Motor neuron (in vitro differentiated cells): ENCODE results near the gene RALGAPA2. TPM values are rescaled to one million over a fixed set of nuclear protein-coding genes. Genes with fewer than 3 reads are reported as not detected.

Source experiments
- ATAC-seq, 8 experiments: fragments of 200-7000 bp; cut with Tn5 transposase; replicated peaks in 6 of 8; 2 replicates each; pipeline ENCODE4 v1.8.0; 2021; ENCODE audit warnings: mild to moderate bottlenecking in 8 of 8, moderate library complexity in 8 of 8
- H3K27ac ChIP-seq, 2 donors: fragments of 250-450 bp; sonication (Bioruptor Pico); 2 replicates each; pipeline ENCODE4 v1.9.0; 2021; ENCODE audit warnings: antibody characterized with exemption in 2 of 2, mild to moderate bottlenecking in 2 of 2, moderate library complexity in 1 of 2
- H3K4me1 ChIP-seq, 2 donors: fragments of 250-450 bp; sonication (Bioruptor Pico); replicated peaks in 1 of 2; 2 replicates each; pipeline ENCODE4 v1.6.1; 2021; ENCODE audit warnings: antibody characterized with exemption in 2 of 2, mild to moderate bottlenecking in 2 of 2, moderate library complexity in 1 of 2
- H3K4me3 ChIP-seq, 5 donors: fragments of 250-450 bp; sonication (Bioruptor Pico); 2 replicates each; pipeline ENCODE4 v1.9.0; 2021; ENCODE audit warnings: antibody characterized with exemption in 5 of 5, mild to moderate bottlenecking in 5 of 5, moderate library complexity in 4 of 5
- WGBS, 10 experiments: fragments of 450-650 bp; shearing (Covaris generic); methylation state at CpG; one replicate each; pipeline ENCODE4 v1.0.0; 2022; 5-methylcytosine and 5-hydroxymethylcytosine counted together
- in situ Hi-C, 9 experiments: fragments of 400-800 bp; cut with MboI; loops; one replicate each; pipeline ENCODE4 v1.15.0; 2021; ENCODE audit warnings: low sequenced_read_pairs in 9 of 9, low pct_unique_long_range_greater_than_20kb in 2 of 9; ENCODE audit not compliant: unreplicated experiment in 9 of 9
- total RNA-seq, 8 experiments: library from RNA; unstranded; fragments of 300-600 nt; gene quantifications; 2 replicates each; pipeline versions ENCODE4 v1.2.3 to v1.2.4, GENCODE V29; 2022

The RALGAPA2 gene
- total RNA-seq, 8 experiments from 2014 or later: 10.7 to 67.4 (median 20.2) TPM

DNA sequence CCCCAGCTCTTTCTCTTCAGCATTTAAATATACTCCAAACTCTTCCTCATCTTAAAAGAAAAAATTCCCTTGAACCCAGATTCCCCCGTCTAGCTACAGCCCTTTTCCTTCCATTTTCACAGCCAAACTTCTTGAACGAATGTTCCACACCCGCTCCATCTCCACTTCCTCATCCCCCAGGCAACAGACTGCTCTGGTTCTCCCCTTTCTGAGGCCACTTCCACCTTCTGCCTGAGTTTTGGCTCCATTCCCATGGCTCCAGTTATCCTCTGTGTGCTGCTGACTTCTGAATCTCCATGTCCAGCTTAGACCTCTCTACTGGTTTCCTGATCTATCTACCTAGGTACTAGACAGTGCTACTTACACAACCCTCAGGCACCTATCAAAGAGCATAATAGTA, 106.4 kb downstream of the RALGAPA2 start:
- ATAC-seq: no peak
- H3K27ac ChIP-seq: no peak overlapping the region
- H3K4me1 ChIP-seq: no peaks in the 10 kb centered on the region
- WGBS, 10 experiments: 50 to 100% (median 88%) methylated on average over 1 to 3 of the region's 3 CpGs; no CpG with 5 or more reads in 2 of the 10 experiments
- H3K4me3 ChIP-seq: no peak overlapping the region
- in situ Hi-C loops: no loop called here

DNA sequence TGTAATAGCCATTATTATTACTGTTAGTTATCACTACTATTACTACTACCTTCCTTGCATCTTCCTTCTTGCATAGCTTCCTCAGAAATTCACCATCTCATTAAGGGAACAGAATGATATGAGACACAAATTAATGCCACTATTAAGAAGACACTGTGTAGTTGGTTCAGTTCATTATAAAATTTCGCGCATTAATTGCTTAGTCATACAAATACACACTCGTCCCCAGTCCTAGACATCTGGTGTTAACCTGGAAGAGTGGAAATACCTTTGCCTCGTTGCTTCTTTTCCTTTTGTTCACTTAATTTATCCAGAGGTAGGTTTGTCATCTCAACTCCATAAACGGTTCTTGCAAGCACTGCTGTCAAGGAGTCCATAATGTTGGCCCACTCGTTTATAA, 107.5 kb downstream of the RALGAPA2 start:
- H3K4me3 ChIP-seq: no peak overlapping the region
- H3K4me1 ChIP-seq: no peaks in the 10 kb centered on the region
- no peak for ATAC-seq
- in situ Hi-C loops: no loop called here
- H3K27ac ChIP-seq: no peak overlapping the region
- WGBS, 10 experiments: 77 to 100% (median 93%) methylated on average over 1 to 6 of the region's 6 CpGs; no CpG with 5 or more reads in 1 of the 10 experiments

DNA sequence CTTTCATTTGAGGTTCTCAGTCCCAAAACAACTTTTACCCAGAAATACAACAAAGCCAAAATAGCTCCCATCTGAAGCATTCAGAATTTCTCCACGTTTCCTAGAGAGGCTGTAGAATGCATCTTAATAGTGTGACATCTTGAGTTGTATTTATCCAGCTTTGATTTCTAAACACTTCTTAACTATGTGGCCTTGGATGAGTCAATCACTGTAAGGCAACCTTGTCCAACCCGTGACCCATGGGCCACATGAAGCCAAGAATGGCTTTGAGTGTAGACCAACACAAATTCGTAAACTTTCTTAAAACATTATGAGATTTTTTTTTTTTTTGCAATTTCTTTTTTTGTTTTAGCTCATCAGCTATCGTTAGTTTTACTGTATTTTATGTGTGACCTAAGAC, 108.1 kb downstream of the RALGAPA2 start:
- in situ Hi-C loops: no loop called here
- Histone ChIP-seq H3K4me3 (no peak overlapping the region), H3K27ac (no peak overlapping the region), H3K4me1 (no peaks in the 10 kb centered on the region)
- no peak for ATAC-seq
- WGBS, 10 experiments: 83 to 100% (median 95%) methylated on average over 1 to 4 of the region's 4 CpGs

DNA sequence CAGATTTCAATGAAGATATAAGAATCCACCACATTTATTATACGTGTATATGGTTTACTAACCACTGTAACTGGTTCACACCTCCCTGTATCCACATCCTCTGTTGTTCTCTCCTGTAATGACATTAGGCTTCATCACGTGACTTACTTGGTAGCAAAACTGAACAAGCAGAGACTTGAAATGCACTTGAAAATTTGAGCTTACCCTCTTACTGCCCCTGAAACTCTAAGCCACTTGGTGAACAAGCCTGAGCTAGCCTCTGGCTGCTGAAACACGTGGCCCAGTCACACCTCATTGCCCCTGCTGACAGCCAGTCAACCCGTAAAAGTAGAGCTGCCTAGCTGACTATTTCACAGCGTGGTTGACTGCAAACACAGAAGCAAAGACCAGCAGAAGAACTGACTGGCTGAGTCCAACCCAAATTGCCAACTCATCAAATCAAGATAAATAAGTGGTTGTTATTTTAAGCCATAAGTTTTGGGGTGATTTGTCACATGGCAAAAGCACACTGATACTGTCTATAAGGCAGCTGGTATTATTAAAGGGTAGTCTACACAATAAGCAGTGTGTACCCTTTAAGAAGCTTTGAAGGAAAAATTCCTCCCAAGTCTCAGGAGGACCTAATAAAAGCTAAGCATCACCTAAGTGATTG, 109.0 kb downstream of the RALGAPA2 start:
- no peak overlapping the region for H3K4me3 ChIP-seq
- H3K4me1 ChIP-seq: no peaks in the 10 kb centered on the region
- WGBS, 10 experiments: 46 to 91% (median 83%) methylated on average over 1 to 5 of the region's 5 CpGs
- in situ Hi-C loops: no loop called here
- peak in 2 of 8 experiments; percentile 52 to 74 for ATAC-seq
- no peak overlapping the region for H3K27ac ChIP-seq

DNA sequence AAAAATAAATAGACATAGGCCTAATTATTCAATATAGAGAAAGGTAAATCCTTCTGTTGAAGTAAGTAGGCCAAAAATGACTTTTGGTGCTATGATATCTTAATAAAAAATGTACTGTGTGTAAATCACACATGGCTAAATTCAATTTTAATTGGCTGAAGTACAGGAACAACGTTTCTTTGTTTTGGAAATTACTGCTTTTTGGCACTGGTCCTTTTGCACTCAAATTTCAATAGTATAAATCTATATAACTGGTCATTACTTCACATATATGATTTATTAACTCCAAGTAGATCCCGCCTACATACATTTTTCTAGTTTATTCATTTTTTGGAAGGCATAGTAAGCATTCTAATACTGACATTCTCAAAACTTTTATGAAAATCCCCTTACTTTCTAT, 114.5 kb downstream of the RALGAPA2 start:
- in situ Hi-C loops: loop anchor here in 2 of 9 experiments (25.0 kb wide), 1 partner anchor 511 kb away; no protein-coding TSS in a partner anchor
- WGBS, 10 experiments: 45 to 100% (median 81%) methylated on average over 1 to 2 of the region's 2 CpGs
- no peak for ATAC-seq

DNA sequence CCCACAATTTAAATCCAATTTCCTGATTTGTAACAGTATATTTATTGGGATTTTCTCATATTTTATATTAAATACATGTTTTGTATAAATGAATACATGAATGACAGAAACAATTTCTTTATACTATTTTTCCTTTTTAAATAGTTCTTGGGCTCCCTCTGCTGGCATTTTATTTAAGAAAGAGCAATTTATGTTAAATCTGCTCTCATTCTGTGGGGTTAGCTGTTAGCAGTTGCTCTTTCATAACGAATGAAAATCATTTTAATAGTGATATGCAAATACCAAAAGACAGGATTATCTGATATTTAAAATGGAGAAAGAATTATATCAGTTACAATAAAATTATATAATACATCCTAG, 118.3 kb downstream of the RALGAPA2 start:
- H3K27ac ChIP-seq: no peak overlapping the region
- WGBS, 10 experiments: 0 to 100% (median 50%) methylated on average over 1 of the region's 1 CpG; no CpG with 5 or more reads in 1 of the 10 experiments

More for the DNA sequence above, 114.5 kb downstream of the RALGAPA2 start:
- no peak overlapping the region for H3K4me3 ChIP-seq
- H3K27ac ChIP-seq: no peak overlapping the region
- no peaks in the 10 kb centered on the region for H3K4me1 ChIP-seq

DNA sequence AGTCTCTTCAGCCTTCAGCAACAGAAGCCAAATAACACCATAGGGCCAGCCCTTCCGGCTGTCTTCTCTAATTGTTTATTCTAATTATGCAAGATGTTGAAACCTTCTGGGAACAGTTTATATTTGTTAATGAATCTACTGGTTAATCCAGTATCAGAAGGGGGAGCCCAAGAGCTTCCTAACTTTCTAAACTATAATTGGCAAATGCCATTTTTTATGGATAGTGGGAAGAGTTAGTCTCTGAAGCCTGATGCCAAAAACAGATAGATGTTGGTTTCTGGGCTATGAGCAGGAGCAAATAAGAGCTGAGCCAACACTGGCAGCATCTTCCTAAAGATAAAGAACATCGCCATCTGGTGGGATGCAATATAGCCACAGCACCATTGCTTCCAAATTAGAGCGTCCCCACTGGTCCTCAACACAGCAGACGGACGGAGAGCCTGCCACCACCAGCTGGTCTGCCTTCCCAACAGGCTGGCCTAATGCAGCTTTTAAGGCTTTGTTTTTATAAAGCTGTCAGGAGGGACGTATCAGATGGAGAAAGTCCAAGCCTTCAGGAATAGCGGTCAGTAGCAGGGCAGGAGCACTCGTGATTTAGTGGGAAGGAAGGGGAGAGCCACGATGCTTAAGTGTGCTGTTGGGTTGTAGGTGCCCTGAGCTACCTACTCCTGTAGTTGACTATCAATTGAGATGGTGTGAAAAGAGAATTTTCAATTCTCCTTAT, 118.8 kb downstream of the RALGAPA2 start:
- no peak overlapping the region for H3K4me3 ChIP-seq
- H3K27ac ChIP-seq: no peak overlapping the region
- H3K4me1 ChIP-seq: no peaks in the 10 kb centered on the region
- in situ Hi-C loops: loop anchor here in 2 of 9 experiments (25.0 kb wide), 1 partner anchor 506 kb away; no protein-coding TSS in a partner anchor
- 20 to 85% (median 57%) methylated on average over 1 to 7 of the region's 9 CpGs; no CpG with 5 or more reads in 1 of the 10 experiments for WGBS, 10 experiments
- peak; percentile 66 to 93 (median 84) for ATAC-seq

More for the DNA sequence above, 118.3 kb downstream of the RALGAPA2 start:
- no peak overlapping the region for H3K4me3 ChIP-seq
- in situ Hi-C loops: loop anchor here in 2 of 9 experiments (25.0 kb wide), 1 partner anchor 507 kb away; no protein-coding TSS in a partner anchor
- peak in 2 of 8 experiments; percentile 4 to 5 for ATAC-seq
- H3K4me1 ChIP-seq: no peaks in the 10 kb centered on the region

DNA sequence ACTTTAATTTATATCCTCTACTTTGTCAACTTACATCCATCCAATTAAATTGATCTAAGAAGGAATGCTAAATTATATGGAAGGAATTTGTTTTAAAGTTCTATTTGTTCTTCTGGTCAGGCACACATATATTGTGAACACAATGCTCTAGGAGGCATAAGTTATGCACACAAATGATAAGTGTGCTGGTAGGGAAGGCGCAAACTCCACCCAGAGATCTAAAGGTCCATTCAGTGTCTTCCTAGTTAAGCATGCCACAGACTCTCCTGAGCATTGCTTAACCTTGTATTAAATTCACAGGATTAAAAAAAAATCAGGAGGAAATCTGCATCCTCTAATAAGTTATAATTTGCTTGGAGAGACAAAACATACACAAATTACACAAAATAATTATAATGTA, 127.3 kb downstream of the RALGAPA2 start:
- 40 to 100% (median 92%) methylated on average over 1 of the region's 1 CpG; no CpG with 5 or more reads in 3 of the 10 experiments for WGBS, 10 experiments
- in situ Hi-C loops: loop anchor here in 2 of 9 experiments (25.0 kb wide), 1 partner anchor 498 kb away; no protein-coding TSS in a partner anchor
- Histone ChIP-seq H3K4me3 (no peak overlapping the region), H3K4me1 (no peaks in the 10 kb centered on the region), H3K27ac (no peak overlapping the region)
- peak in 3 of 8 experiments; percentile 68 to 97 (median 79) for ATAC-seq

DNA sequence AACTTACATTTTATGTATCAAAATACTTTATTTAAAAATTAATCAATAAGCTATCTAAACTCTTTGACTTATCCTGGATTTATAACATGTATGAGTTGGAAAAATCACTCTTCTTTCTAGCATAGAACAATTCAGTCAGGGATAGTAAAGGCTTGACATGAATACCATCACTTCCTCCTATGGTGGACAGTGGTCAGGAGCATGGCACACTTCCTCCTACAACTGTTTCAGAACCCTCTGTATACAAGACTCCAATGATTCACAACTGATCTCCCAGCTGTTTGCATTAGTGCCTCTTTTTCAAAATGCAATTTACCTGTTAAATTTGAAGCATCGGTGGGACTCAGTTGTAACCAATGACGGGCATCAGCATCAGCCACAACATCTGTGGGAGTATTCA, 129.7 kb downstream of the RALGAPA2 start:
- Histone ChIP-seq H3K27ac (no peak overlapping the region), H3K4me1 (no peaks in the 10 kb centered on the region), H3K4me3 (no peak overlapping the region)
- ATAC-seq: no peak
- WGBS, 10 experiments: 80 to 100% (median 100%) methylated on average over 1 to 2 of the region's 2 CpGs; no CpG with 5 or more reads in 3 of the 10 experiments
- in situ Hi-C loops: loop anchor here in 2 of 9 experiments (25.0 kb wide), 1 partner anchor 495 kb away; no protein-coding TSS in a partner anchor

DNA sequence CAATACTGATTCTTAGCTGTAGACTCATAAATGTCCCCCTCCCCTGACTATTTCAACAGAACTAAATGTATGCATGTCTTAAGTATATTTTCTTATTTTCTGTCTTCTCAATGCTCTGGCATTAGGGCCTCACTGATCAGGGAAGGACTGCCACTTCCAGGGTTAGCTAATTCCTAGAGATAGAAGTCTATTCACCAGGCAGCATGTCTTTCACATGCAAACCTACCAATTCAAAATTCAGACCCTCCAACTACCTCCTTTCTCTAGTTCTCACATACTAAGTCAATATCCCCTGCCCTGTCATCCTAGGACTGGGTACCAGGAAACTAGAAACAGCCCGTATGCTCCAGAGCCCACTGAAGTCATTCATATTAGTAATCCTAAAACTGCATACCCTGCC, 132.3 kb downstream of the RALGAPA2 start:
- 13 to 60% (median 36%) methylated on average over 1 of the region's 1 CpG; no CpG with 5 or more reads in 7 of the 10 experiments for WGBS, 10 experiments
- no peaks in the 10 kb centered on the region for H3K4me1 ChIP-seq
- in situ Hi-C loops: loop anchor here in 2 of 9 experiments (25.0 kb wide), 1 partner anchor 493 kb away; no protein-coding TSS in a partner anchor

DNA sequence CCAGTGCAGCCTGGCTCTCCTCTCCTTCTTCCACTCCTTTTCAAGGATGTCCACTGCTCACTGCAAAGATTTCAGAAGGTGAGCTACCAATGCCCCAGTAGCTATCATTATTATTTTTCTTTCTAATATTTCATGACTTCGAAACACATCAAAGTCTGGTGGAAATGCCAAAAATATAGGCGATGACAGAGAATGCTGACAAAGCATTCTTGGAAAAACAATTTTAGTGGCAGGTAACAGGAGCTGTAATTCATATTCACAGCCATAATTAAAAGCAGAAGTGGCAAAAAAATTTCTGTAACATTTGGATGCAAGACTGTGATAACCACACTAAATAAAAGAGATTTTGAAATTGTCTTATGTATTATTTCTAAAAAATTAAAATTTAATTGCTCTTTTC, 133.6 kb downstream of the RALGAPA2 start:
- H3K4me1 ChIP-seq: no peaks in the 10 kb centered on the region
- in situ Hi-C loops: loop anchor here in 2 of 9 experiments (25.0 kb wide), 1 partner anchor 492 kb away; no protein-coding TSS in a partner anchor
- 50 to 100% (median 95%) methylated on average over 1 to 2 of the region's 2 CpGs; no CpG with 5 or more reads in 2 of the 10 experiments for WGBS, 10 experiments
- no peak overlapping the region for H3K4me3 ChIP-seq
- H3K27ac ChIP-seq: no peak overlapping the region
- no peak for ATAC-seq

More for the DNA sequence above, 132.3 kb downstream of the RALGAPA2 start:
- no peak overlapping the region for H3K4me3 ChIP-seq
- H3K27ac ChIP-seq: no peak overlapping the region
- no peak for ATAC-seq

DNA sequence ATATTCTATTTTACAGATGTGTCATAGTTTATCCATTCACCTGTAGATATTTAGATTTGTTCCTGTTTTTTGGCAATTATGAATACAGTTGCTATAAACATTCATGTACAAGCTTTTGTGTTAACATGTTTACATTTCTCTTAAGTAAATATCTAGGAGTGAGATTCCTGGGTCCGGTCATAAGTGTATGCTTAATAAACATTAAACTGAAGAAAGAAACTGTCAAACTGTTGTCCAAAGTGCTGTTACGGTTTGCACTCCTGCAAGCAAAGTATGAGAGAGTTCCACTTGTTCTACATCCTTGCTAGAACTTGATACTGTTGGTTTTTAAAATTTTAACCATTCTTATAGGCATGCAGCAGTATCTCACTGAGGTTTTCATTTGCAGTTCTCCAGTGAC, 138.6 kb downstream of the RALGAPA2 start:
- in situ Hi-C loops: loop anchor here in 6 of 9 experiments (25.0 kb wide), 2 partner anchors 211 to 486 kb away; partner anchors contain the start of gene INSM1 (in 6 of the 6)
- Histone ChIP-seq H3K27ac (no peak overlapping the region), H3K4me1 (no peaks in the 10 kb centered on the region), H3K4me3 (no peak overlapping the region)
- 83 to 100% (median 96%) methylated on average over 1 to 2 of the region's 2 CpGs; no CpG with 5 or more reads in 2 of the 10 experiments for WGBS, 10 experiments
- ATAC-seq: no peak
